IPS DF 19.7 (cell line): Measurements from ENCODE around the gene C2CD2.

ENCODE experiments used
- DNase-seq: peaks from one replicate; pipeline ENCODE4 v3.0.0-alpha.2; 2013; ENCODE audit warnings: low read depth, low spot score

C2CD2 gene

DNA sequence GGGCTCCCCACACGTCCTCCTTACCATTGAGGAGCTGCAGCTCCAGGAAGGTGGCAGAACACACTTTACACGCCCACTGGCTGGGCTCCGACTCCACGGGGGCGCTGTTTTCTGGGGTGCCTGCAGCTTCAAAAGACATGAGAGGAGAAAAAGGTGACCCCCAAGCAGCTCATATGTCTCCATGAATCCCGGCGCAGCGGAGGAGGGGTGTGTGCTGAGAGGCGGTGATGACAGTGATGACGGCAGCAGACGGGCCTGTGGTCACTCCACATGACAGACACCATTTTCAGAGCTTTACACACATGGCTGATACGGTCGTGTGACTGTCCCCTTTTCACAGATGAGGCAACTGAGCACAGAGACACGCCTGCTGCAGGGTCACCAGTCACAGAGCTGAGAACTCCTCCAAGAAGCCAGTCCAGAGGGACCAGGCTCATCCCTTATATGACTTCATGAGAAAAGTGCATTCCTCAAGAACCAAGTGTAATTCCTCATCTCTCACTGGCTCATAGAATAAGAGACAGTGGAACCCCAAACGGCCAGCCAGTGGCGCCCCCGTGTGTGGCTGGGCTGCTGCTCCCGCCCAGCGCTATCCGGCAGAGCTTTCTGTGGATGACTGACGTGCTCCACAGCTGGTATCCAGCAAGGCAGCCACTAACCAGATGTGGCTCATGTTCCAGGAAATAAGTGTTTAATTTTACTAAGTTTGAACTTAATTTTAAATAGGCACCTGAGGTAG, 106.6 kb downstream of the C2CD2 start:
- no peak for DNase-seq

DNA sequence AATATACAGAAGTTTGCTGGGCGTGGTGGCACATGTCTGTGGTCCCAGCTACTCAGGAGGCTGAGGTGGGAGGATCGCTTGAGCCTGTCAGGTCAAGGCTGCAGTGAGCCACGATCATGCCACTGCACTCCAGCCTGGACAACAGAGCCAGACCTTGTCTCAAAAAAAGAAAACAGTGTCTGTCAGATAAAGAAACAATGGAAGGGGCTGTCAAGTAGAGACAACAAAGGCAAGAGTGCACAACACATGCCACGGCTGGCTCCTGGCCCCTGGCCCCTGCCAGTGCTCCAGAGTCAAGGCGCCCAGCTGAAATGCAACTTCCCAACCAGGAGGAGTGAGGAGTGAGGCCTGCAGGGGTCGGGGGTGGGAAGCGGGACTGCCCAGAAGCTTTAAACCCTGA, 107.3 kb downstream of the C2CD2 start:
- DNase-seq = no peak

DNA sequence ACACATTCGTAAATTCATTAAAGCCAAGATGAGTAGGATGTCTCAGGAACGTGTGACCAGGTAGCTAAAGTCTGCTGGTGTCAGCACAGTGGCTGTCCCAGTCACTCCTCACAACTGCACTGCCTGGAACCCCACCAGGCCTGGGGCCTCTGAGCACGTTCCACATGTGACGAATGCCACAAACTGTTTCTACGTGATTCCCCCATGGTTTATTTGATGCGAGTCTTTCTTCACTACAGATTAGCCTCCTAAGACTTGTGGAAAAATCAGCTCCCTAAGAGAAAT, 107.8 kb downstream of the C2CD2 start:
- no peak for DNase-seq

DNA sequence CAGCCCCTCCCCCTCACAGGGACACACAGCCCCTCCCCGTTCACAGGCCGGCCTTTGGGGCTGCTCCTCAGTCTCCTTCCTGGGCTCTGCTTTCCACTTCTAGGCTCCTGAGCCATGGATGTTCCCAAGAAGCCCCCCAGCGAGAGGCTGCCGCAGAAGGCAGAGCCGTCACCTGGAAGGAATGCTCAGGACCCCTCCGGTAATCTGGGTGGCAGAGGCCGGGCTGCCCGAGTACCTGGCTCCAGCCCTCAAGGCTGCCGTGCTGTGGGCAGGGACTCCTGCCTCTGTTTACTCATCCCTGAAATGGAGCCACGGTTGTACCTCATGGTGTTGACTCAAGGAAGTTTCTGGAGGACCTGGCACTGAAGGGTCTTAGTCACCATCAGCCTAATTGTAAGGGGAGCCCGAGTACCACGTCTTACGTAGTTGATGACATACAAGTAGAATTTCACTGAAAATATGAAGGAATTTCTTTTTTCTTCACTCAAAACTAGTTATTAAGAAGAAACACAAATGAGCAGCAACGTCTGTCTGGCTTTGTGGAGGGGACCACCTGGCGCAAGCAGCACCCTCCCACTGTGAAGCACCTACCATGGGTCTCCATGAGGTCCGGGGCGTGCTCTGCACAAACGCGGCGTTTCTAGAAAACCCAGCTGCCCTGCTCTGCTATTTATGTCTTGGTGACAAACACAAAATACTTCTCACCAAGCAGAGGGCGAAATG, 108.3 kb downstream of the C2CD2 start:
- DNase-seq = no peak

DNA sequence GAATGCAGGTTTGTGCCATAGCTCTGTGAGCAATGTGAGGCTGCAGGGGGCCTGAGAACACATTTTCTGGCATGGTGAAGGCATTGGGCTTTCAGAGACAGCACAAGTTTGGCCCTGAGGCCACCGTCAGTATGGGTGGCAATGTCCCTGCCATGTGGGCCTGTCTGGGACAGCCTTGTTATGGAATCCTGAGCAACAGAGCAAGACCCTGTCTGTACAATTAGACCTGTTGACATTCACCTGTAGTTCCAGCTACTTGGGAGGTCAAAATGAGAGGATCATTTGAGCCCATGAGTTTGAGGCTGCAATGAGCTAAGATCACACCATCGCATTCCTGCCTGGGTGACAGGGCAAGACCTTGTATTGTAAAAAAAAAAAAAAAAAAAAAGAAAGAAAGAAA, 110.2 kb downstream of the C2CD2 start:
- no peak for DNase-seq

DNA sequence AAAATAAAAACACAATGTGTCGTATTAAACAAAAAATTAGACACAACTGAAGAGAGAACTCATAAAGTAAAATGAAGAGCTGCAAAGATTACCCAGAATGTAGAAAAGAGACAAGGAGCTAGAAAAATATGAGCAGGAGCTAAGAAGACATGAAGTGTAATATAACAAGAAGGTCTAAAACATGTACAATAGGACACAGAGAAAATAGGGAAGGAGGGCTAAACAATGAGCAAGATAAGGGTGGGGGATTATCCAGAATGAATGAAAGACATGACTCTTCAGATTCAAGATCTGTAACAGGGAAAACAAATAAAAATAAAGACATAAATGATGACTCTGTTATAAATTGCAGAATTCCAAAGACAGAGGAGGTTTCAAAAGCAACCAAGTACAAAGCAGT, 112.9 kb downstream of the C2CD2 start:
- DNase-seq = no peak

DNA sequence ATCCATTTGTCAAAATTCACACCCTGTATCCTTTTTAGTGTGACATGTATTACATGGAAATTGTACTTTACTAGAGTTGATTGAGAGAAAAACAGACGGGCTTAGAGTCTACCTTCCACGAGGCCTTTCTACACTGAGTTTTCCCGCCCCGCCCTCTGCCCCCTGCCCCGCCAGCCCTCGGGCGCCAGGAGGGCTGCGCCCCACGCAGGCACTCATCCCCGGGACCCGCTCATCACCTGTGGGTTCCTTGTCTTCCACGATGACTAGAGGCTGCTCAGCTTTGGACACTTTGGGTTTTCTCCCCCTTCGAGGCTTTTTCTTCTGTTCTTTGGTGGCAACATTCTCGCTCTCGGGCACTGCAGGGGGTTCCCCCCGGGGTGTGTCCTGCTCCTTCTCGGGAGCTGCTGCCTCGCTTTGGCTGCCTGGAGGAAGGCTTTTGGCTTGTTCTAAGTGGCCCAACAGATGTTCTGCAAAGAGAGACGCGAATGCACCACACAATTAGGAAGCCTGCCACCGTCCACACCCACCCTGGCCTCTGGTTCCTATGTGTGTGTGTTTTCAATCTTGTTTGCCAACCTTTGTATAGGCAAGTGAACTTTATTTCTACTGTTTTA, 114.3 kb downstream of the C2CD2 start:
- no peak for DNase-seq

DNA sequence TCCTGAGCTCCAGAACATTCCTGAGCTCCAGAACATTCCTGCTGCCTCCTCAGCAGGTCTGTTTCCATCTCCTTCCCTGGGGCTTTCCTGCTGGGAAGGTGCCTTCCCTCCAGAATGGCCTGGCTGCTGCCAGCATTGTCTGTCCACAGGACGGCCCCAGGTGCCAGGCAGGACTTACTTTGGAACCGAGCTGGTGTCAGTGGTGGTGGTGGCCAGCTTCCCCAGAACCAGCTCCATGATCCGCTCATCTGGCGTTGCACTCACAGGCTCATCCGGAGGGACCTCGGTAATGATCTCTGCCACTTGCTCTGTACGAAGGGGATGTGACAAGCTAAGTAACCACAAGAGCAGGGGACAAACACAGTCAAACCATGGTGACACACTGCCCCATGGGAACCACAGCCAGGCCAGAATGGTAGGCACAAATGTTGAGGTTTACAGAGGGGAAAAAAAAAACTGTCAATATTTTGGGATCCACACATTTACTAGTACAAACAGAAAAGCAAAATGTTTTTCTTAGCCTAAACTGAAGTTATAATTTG, 116.0 kb downstream of the C2CD2 start:
- no peak for DNase-seq

DNA sequence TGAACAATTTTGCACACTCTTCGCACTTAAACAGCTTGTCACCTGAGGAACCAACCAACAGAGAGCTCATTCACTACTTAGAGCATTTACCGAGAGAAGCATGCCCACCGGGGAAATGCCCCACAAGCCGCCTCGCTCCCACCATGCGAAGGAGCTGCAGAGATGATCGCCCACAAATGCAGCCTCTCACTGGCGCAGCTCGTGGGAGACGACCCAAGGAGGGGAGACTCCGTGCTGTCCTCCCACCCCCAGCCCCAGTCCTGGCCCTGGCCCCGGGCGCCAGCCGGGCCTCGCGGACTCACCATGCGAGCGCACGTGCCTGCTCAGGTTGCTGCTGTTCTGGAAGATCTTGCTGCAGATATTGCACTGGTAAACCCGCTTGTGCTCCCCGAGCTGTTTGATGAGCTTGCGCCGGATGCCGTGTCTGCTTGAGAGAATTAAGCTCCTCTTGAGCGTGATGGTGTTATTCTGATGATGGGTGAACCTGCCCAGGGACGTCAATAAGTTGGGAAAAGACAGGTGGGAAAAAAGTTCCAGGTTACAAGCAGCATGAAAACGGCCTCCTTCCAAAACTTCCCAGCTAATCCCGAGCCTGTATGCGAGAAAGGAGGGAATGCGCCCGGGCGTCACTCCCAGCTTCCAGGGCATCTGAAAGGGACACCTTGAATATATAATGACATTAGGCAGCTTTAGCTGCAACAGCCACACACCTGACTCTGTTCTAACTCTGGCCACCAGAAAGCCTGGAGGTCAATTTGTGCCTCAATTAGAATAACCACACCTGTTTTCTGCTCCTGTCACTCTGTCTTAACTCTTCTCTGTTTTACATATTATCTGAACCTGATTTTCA, 117.4 kb downstream of the C2CD2 start:
- no peak for DNase-seq

DNA sequence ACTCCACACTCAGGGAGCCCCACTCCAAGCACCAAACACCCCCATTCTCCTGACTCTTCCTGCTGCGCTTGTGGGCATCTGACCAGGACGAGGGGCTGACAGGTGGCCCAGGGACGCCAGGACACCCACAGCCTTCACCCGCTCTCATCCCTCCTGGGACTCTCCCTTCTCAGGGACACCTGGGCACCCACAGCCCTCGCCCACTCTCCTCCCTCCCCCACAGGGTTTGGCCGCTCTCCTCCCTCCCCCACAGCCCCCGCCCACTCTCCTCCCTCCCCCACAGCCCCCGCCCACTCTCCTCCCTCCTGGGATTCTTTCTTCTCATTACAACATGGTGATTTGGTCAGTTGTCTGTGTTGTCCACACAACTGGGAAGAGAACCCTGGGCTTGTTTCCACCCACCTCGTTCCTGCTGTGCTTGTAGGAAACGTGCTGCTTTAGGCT, 118.1 kb downstream of the C2CD2 start:
- no peak for DNase-seq
